Ishikawa (cell line): ENCODE measurements around the gene PLPP4.

Experiments used
- CEBPB ChIP-seq: IDR thresholded peaks from 2 replicates; pipeline ENCODE4 v1.6.1; 2012
- EP300 ChIP-seq: IDR thresholded peaks from 2 replicates; pipeline ENCODE4 v1.6.1; 2012; ENCODE audit warnings: borderline replicate concordance
- RAD21 ChIP-seq: IDR thresholded peaks from 2 replicates; pipeline ENCODE4 v1.6.1; 2012; ENCODE audit warnings: low read depth
- TAF1 ChIP-seq: IDR thresholded peaks from 2 replicates; pipeline ENCODE4 v1.6.1; 2012; ENCODE audit warnings: low read depth, mild to moderate bottlenecking
- TF ChIP-seq, protein P1 (sequence below): IDR thresholded peaks from 2 replicates; pipeline ENCODE4 v1.6.1; 2012; ENCODE audit warnings: low read depth, mild to moderate bottlenecking

DNA sequence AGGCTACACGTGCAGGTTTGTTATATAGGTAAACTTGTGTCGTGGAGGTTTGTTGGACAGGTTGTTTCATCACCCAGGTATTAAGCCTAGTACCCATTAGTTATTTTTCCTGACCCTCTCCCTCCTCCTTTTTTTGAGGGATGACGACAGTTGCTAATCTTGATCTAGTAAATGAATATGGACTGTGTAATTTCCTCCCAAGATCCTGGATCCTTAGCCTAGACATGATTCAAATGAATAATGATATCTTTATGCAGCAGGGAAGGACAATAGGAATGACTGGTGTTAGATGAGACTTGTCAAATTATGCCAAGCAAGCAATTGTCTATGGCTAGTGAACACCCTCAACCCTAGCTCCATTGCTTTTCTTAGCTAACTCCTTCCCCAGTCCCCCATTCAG is 156.2 kb downstream of the PLPP4 start:
- TF ChIP-seq TAF1 (no peak), CEBPB (no peak), EP300 (no peak), RAD21 (no peak)
- TF ChIP-seq, protein P1, sequence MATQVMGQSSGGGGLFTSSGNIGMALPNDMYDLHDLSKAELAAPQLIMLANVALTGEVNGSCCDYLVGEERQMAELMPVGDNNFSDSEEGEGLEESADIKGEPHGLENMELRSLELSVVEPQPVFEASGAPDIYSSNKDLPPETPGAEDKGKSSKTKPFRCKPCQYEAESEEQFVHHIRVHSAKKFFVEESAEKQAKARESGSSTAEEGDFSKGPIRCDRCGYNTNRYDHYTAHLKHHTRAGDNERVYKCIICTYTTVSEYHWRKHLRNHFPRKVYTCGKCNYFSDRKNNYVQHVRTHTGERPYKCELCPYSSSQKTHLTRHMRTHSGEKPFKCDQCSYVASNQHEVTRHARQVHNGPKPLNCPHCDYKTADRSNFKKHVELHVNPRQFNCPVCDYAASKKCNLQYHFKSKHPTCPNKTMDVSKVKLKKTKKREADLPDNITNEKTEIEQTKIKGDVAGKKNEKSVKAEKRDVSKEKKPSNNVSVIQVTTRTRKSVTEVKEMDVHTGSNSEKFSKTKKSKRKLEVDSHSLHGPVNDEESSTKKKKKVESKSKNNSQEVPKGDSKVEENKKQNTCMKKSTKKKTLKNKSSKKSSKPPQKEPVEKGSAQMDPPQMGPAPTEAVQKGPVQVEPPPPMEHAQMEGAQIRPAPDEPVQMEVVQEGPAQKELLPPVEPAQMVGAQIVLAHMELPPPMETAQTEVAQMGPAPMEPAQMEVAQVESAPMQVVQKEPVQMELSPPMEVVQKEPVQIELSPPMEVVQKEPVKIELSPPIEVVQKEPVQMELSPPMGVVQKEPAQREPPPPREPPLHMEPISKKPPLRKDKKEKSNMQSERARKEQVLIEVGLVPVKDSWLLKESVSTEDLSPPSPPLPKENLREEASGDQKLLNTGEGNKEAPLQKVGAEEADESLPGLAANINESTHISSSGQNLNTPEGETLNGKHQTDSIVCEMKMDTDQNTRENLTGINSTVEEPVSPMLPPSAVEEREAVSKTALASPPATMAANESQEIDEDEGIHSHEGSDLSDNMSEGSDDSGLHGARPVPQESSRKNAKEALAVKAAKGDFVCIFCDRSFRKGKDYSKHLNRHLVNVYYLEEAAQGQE: no peak
